Tibial nerve (tissue), 4 donors: ENCODE results near the gene POTEG. TPM values are rescaled to one million over a fixed set of nuclear protein-coding genes. Genes with fewer than 3 reads are reported as not detected.
"Not testable (repeated sequence)": the region's sequence is repeated elsewhere in the genome, so short reads cannot be mapped to it uniquely, and the experiment has no call there.

Experiments
- DNase-seq, 2 donors: peaks; one replicate each; pipeline ENCODE4 v3.0.0-alpha.2; 2019; ENCODE audit warnings: low spot score in 2 of 2
- H3K27ac ChIP-seq, 4 donors: fragments of 200-600 bp; sonication (generic) in 3 of 4; one replicate each; pipeline ENCODE4 v1.5.1; 2017 to 2019; ENCODE audit warnings: mild to moderate bottlenecking in 1 of 4
- H3K27me3 ChIP-seq, 2 donors: fragments of 200-600 bp; sonication (generic) in 1 of 2; one replicate each; pipeline versions ENCODE4 v1.5.1 to v1.6.0; 2017 to 2019
- H3K36me3 ChIP-seq, 3 donors: fragments of 200-600 bp; sonication (generic); one replicate each; pipeline ENCODE4 v1.5.1; 2018 to 2019
- H3K4me1 ChIP-seq, 4 donors: fragments of 200-600 bp; sonication (generic) in 3 of 4; one replicate each; pipeline ENCODE4 v1.5.1; 2017 to 2019
- H3K4me3 ChIP-seq, 4 donors: fragments of 200-600 bp; sonication (generic) in 3 of 4; one replicate each; pipeline ENCODE4 v1.5.1; 2017 to 2019; ENCODE audit warnings: mild to moderate bottlenecking in 1 of 4, moderate library complexity in 1 of 4
- H3K9me3 ChIP-seq, 4 donors: fragments of 200-600 bp; sonication (generic) in 3 of 4; one replicate each; pipeline ENCODE4 v1.5.1; 2017 to 2019
- WGBS, 2 donors: methylation state at CpG; one replicate each; pipeline ENCODE4 v1.1.5; 2018; 5-methylcytosine and 5-hydroxymethylcytosine counted together
- small RNA-seq: library from RNA; depleted of rRNA; stranded (forward); fragments of <200 nt; gene quantifications from one replicate; pipeline ENCODE3, GENCODE V24; 2016
- total RNA-seq, 4 donors: library from RNA; depleted of rRNA; stranded (reverse); fragments of >200 nt; gene quantifications; one replicate each; pipeline ENCODE4 v1.1.0, GENCODE V29; 2016

The POTEG gene
- total RNA-seq, 4 donors from 2014 or later, result not detected

DNA sequence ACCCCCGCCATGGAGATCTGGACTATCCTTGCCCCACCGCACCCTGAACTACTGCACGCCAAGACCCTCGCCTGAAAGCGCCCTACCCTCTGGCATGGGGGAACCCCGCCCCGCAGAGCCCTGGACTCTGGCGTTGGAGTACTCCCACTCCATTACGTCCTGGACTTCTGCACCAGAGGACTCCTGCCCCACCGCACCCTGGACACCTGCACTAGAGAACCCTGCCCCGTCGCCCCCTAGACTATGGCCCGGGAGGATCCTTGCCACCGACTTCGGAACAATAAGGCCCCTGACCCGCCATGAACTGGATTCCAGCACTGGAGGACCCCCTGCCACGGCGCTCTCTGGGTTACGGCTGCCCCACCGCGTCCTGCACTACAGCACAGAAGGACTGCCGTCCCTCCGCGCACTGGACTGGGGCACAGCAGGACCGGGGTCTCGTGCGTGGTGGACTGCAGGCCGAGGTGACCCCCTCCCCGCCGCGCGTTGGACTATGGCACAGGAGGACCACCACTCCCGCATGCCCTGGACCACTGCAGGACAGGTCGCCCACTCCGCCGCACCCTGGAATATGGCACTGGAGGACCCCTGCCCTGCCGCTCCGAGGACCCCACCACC, 72.4 kb downstream of the POTEG start:
- H3K27me3 ChIP-seq, H3K4me1 ChIP-seq, DNase-seq, H3K36me3 ChIP-seq, H3K27ac ChIP-seq, H3K9me3 ChIP-seq, H3K4me3 ChIP-seq: not testable (repeated sequence)
- WGBS, 2 donors, result no CpG with 5 or more reads among the region's 38 CpGs

DNA sequence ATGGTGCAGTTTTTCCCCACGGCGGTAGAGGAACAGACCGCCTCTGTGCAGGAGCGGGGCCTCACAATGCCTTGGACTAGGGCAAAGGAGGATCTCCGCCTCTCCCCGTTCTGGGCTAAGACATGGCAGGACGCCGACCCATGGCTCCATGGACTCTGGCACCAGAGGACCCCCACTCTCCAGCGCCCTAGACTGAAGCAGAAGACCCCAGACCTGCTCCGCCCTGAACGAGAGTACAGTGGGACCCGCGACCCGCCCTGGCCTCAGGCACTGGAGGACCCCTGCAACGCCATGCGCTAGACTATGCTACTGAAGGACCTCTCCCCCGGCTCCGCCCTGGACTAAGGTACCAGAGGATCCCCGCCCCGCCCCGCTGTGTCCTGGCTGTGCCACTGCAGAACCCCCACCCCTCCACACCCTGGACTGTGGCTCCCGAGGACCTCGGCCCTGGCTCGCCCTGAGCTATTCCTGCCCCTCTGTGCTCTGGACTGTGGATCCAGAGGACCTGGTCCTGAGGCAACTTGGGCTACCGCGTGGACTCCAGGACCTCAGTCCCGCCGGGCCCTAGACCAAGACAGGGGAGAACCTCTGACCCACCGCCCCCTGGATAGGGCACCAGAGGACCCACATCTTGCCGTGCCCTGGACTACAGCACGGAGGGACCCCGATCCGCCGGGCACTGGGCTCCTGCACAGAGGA, 73.1 kb downstream of the POTEG start:
- no CpG with 5 or more reads among the region's 34 CpGs for WGBS, 2 donors
- not testable (repeated sequence) for DNase-seq

More for the DNA sequence above, 73.1 kb downstream of the POTEG start:
- not testable (repeated sequence) for H3K27ac ChIP-seq, H3K4me1 ChIP-seq, H3K36me3 ChIP-seq, H3K4me3 ChIP-seq, H3K9me3 ChIP-seq, H3K27me3 ChIP-seq

Small RNAs within 50 kb of the gene (small RNA-seq; reads per million reads assigned to genes)
- gene RNU6-1268P, result not detected
